ENCODE data around the gene RDH5. TPM values are rescaled to one million over a fixed set of nuclear protein-coding genes. Genes with fewer than 3 reads are reported as not detected.
A peak's percentile ranks its signal among the peaks of the same experiment; 100 is the strongest.

RDH5 gene
- total RNA-seq, 1 donor from 2014 or later = 16.5 TPM

DNA sequence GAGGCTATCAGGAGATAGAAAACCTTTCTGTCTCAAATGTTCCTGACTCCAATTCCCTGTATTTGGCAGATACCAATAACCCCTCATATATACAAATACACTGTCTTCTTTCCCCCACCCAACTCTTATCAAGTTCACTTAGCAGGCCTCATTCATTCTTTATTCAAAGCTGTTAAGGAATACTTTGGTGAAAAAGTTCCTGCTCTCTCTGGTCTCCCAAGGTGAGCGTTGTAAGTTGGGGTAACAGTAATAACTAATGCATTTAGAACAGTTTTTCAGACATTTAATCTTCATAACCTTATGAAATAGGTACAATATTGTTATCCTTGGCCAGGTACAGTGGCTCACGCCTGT is 18.8 kb downstream of the RDH5 start:
- Mint-ChIP-seq H3K27ac (peak overlapping the region; percentile 15), H3K36me3 (ENCODE audit: low read depth) (no peaks in the 10 kb centered on the region), H3K27me3 (no peaks in the 10 kb centered on the region), H3K4me1 (peaks cover 33% of the 10 kb centered on the region), H3K9me3 (no peaks in the 10 kb centered on the region), H3K4me3 (peak overlapping the region; percentile 92)
- intact Hi-C loops (cut with micrococcal nuclease) = loop anchor here (1.0 to 2.0 kb wide), 4 partner anchors 78 to 730 kb away; partner anchors contain the start of genes ANKRD52, PA2G4, SARNP and SPRYD4
- no peak for ATAC-seq (ENCODE audit: low read depth)
- CTCF ChIA-PET = interaction anchor here (0.6 to 5.0 kb wide), 39 partner anchors 8 to 550 kb away, joined by 3 to 58 read pairs (median 6); partner anchors contain the start of genes BLOC1S1, CD63, DGKA and DNAJC14
- TF ChIP-seq, protein P1, sequence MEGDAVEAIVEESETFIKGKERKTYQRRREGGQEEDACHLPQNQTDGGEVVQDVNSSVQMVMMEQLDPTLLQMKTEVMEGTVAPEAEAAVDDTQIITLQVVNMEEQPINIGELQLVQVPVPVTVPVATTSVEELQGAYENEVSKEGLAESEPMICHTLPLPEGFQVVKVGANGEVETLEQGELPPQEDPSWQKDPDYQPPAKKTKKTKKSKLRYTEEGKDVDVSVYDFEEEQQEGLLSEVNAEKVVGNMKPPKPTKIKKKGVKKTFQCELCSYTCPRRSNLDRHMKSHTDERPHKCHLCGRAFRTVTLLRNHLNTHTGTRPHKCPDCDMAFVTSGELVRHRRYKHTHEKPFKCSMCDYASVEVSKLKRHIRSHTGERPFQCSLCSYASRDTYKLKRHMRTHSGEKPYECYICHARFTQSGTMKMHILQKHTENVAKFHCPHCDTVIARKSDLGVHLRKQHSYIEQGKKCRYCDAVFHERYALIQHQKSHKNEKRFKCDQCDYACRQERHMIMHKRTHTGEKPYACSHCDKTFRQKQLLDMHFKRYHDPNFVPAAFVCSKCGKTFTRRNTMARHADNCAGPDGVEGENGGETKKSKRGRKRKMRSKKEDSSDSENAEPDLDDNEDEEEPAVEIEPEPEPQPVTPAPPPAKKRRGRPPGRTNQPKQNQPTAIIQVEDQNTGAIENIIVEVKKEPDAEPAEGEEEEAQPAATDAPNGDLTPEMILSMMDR (IDR thresholded peaks at IDR 0.05) = peak; percentile 3
- no peak for DNase-seq
- POLR2A ChIA-PET = interaction anchor here (0.7 to 2.7 kb wide), 24 partner anchors 9 to 1459 kb away, joined by 3 to 28 read pairs (median 4); partner anchors contain the start of genes CBX5, CD63, COQ10A and DGKA

DNA sequence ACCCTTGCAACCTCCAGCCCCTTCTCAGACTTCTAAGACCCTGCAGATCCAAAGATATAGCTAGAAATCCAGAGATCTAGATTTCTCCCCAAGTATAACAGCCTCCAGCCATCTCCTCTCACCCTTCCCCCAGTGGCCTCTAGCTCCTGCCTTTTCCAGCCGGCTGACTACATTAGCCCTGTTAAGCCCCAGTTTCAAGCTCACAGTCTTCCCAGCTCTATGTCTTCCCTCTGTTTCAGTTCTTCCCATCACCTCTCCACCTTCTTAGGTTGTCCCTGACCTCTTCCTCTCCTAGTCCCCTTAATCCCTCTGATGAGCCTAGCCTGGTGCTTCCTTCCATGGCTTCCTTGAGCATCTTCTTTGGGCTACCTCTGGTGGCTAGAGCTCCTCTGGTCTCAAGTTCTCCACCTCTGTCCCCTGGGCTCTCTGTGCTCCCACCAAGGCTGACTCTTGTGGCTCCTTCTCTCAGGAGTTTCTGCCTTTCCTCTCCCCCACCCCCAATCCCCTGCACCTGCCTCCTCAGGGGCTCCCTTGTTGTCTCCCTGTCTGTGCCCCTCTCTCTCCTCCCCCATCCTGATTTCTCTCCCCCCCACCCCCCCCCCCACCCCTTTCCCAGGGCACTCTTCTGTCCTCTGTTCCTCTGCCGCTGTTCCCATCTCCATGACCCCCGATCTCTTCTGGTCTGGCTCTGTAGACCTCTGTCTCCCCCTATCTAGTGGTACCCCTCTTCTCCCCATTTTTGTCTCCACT is 21.9 kb downstream of the RDH5 start:
- intact Hi-C loops (cut with micrococcal nuclease) = no loop called here
- ChIA-PET POLR2A (interaction anchor here (0.6 to 1.0 kb wide), 2 partner anchors 234 to 375 kb away, joined by 5 to 7 read pairs; partner anchors contain the start of gene RPL41), CTCF (no interaction called here)
- ATAC-seq (ENCODE audit: low read depth) = no peak
- H3K4me3 Mint-ChIP-seq = peak overlapping the region; percentile 82
- H3K27me3 Mint-ChIP-seq = no peaks in the 10 kb centered on the region
- H3K4me1 Mint-ChIP-seq = peaks cover 59% of the 10 kb centered on the region
- H3K36me3 Mint-ChIP-seq (ENCODE audit: low read depth) = no peaks in the 10 kb centered on the region
- TF ChIP-seq, protein P1 (IDR thresholded peaks at IDR 0.05) = no peak
- no peak for DNase-seq
- H3K9me3 Mint-ChIP-seq = no peaks in the 10 kb centered on the region
- H3K27ac Mint-ChIP-seq = peak overlapping the region; percentile 50

DNA sequence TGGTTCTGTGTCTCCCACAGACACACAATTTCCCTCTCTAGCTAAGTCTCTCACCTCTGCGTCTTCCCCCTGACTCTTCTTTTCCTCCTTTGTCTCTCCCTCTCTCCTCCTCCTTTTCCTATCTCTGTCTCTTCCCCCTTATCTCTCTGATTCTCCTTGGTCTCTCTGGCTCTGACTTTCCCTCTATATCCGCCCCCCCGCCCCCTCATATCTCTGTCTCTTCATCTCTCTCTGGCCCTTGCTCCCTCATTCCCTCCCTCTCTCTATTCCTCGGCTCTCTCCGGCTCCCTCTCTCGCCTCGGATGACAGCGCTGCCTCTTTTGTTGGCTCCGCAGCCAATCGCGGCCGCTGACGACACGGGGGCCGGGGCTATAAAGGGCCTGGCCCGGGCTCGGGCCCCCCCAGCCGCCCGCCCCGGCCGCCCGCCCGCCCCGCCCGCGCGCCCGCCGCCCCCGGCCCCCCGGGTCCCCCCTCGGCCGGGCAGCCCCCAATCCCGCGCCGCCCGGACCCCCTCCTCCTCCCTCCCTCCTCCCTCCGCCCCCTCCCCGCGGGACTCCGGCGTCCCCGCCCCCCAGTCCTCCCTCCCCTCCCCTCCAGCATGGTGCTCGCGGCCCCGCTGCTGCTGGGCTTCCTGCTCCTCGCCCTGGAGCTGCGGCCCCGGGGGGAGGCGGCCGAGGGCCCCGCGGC is 22.7 kb downstream of the RDH5 start, which contains the start of gene GDF11:
GDF11 (plus strand) TSS at position 404 of the 687 bp plus-strand sequence; CDS start at position 599, 195 bp downstream.
- TF ChIP-seq, protein P1 (IDR thresholded peaks at IDR 0.05) = no peak
- Mint-ChIP-seq H3K4me1 (peaks cover 51% of the 10 kb centered on the region), H3K36me3 (ENCODE audit: low read depth) (no peaks in the 10 kb centered on the region), H3K4me3 (peak within 1 kb of the TSS; percentile 88), H3K27ac (peak within 1 kb of the TSS; percentile 50), H3K27me3 (no peaks in the 10 kb centered on the region), H3K9me3 (no peaks in the 10 kb centered on the region)
- ATAC-seq (ENCODE audit: low read depth) (peak; percentile 42), DNase-seq (peak; percentile 48)
- POLR2A ChIA-PET = interaction anchor here (0.7 to 2.4 kb wide), 9 partner anchors 10 to 479 kb away, joined by 3 to 18 read pairs (median 3); partner anchors contain the start of genes CD63, DNAJC14, ITGA7 and ORMDL2
- CTCF ChIA-PET = interaction anchor here (0.5 to 2.8 kb wide), 2 partner anchors 54 to 1885 kb away, joined by 3 to 10 read pairs; no protein-coding TSS in a partner anchor
- intact Hi-C loops (cut with micrococcal nuclease) = no loop called here

DNA sequence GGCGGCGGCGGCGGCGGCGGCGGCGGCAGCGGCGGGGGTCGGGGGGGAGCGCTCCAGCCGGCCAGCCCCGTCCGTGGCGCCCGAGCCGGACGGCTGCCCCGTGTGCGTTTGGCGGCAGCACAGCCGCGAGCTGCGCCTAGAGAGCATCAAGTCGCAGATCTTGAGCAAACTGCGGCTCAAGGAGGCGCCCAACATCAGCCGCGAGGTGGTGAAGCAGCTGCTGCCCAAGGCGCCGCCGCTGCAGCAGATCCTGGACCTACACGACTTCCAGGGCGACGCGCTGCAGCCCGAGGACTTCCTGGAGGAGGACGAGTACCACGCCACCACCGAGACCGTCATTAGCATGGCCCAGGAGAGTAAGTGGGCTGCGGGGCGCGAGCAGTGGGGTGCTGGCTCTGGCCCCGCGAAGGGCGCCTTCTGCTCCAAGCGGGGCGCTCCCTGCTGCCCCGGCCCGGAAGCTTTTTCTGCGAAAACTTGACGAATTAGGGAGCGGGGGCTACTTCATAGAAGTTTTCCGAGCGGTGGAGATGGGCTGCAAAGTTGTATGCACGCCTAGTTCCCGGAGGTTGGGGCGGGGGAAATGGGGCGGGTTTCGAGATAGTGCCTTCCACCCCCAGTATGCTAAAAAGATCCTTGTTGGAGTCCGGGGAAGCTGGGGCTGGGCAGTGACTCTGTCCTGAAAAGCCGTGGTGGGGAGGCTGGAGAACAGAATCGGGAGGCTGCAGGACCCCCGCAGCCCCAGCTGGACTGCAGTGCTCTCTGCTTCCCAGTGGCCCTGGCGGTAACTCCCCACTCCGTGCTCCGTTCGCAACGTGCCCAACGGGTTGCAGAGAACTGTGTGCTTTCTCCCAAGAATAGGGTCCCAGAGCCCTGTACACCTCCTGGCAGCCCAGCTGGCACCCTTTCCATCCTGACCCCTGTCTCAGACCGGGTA is 23.5 kb downstream of the RDH5 start:
- ChIA-PET POLR2A (interaction anchor here (0.6 to 2.4 kb wide), 16 partner anchors 9 to 523 kb away, joined by 3 to 18 read pairs (median 4); partner anchors contain the start of genes CD63, COQ10A, DNAJC14 and ITGA7), CTCF (interaction anchor here (0.8 to 2.8 kb wide), 4 partner anchors 19 to 197 kb away, joined by 4 to 10 read pairs (median 4); no protein-coding TSS in a partner anchor)
- intact Hi-C loops (cut with micrococcal nuclease) = no loop called here
- TF ChIP-seq, protein P1 (IDR thresholded peaks at IDR 0.05) = no peak
- ATAC-seq (ENCODE audit: low read depth) (peak; percentile 34), DNase-seq (peak; percentile 40)
- no peaks in the 10 kb centered on the region for H3K27me3 Mint-ChIP-seq
- peak overlapping the region; percentile 88 for H3K4me3 Mint-ChIP-seq
- peaks cover 45% of the 10 kb centered on the region for H3K4me1 Mint-ChIP-seq
- H3K36me3 Mint-ChIP-seq (ENCODE audit: low read depth) = no peaks in the 10 kb centered on the region
- H3K9me3 Mint-ChIP-seq = no peaks in the 10 kb centered on the region
- H3K27ac Mint-ChIP-seq = no peak overlapping the region
